A673 (cell line): ENCODE data around the gene ADARB2. TPM values are rescaled to one million over a fixed set of nuclear protein-coding genes. Genes with fewer than 3 reads are reported as not detected.

Experiments
- BruUV-seq: library from RNA; stranded (reverse); fragments of 400-500 nt; replicated peaks from 2 replicates; lab custom pipeline; 2021; lab: Mats Ljungman, UMichigan
- CTCF ChIA-PET: fragments of 300-600 bp; sonication (Branson Sonifier 250); formaldehyde crosslinking; loops from one replicate; lab custom pipeline; 2022; ENCODE audit warnings: antibody characterized with exemption; lab: Charles Lee
- POLR2A ChIA-PET: fragments of 300-600 bp; sonication (Branson Sonifier 250); formaldehyde crosslinking; loops from one replicate; lab custom pipeline; 2022; ENCODE audit warnings: antibody characterized with exemption; ENCODE audit not compliant: low non-redundant PET; lab: Charles Lee
- DNase-seq: peaks from one replicate; pipeline ENCODE4 v3.0.0-alpha.2; 2015; ENCODE audit warnings: low spot score
- H3K27ac ChIP-seq: fragments of 200-600 bp; sonication (generic); 2 replicates; pipeline ENCODE4 v1.5.1; 2016; ENCODE audit warnings: mixed run types, low read depth, mild to moderate bottlenecking, mixed read lengths, antibody characterized with exemption, low read length; ENCODE audit not compliant: poor library complexity, severe bottlenecking
- H3K27me3 ChIP-seq: fragments of 200-600 bp; sonication (generic); replicated peaks from 2 replicates; pipeline ENCODE4 v1.6.1; 2017; ENCODE audit warnings: mixed run types, low read depth, mild to moderate bottlenecking, mixed read lengths, antibody characterized with exemption, low read length; ENCODE audit not compliant: insufficient read depth, poor library complexity
- H3K36me3 ChIP-seq: fragments of 200-600 bp; sonication (generic); 2 replicates; pipeline ENCODE4 v1.6.1; 2016; ENCODE audit warnings: mixed run types, mild to moderate bottlenecking, mixed read lengths, antibody characterized with exemption, low read length; ENCODE audit not compliant: insufficient read depth, poor library complexity, severe bottlenecking
- H3K4me1 ChIP-seq: fragments of 200-600 bp; sonication (generic); 2 replicates; pipeline ENCODE4 v1.6.1; 2017; ENCODE audit warnings: mixed run types, mild to moderate bottlenecking, mixed read lengths, antibody characterized with exemption, low read length; ENCODE audit not compliant: insufficient read depth, poor library complexity, severe bottlenecking
- H3K4me3 ChIP-seq: fragments of 200-600 bp; sonication (generic); 2 replicates; pipeline ENCODE4 v1.5.1; 2016; ENCODE audit warnings: low read depth, mixed run types, mild to moderate bottlenecking, mixed read lengths, low read length; ENCODE audit not compliant: poor library complexity, severe bottlenecking
- H3K9me3 ChIP-seq: fragments of 200-600 bp; sonication (generic); 2 replicates; pipeline ENCODE4 v1.6.1; 2016; ENCODE audit warnings: mixed run types, low read depth, mild to moderate bottlenecking, mixed read lengths, antibody characterized with exemption, low read length; ENCODE audit not compliant: poor library complexity, severe bottlenecking
- EZH2 ChIP-seq: fragments of 200-600 bp; sonication (generic); IDR thresholded peaks from 2 replicates; pipeline ENCODE4 v1.6.1; 2017; ENCODE audit warnings: borderline replicate concordance, low read depth, mild to moderate bottlenecking, mixed read lengths, antibody characterized with exemption, low read length; ENCODE audit not compliant: poor library complexity, severe bottlenecking
- intact Hi-C: fragments of 100-400 bp; cut with micrococcal nuclease; formaldehyde crosslinking; loops from one replicate; pipeline ENCODE4 v1.10.0; 2022; ENCODE audit not compliant: unreplicated experiment
- total RNA-seq: library from RNA; stranded (reverse); gene quantifications from 2 replicates; pipeline ENCODE4 v1.2.3, GENCODE V29; 2021
- TF ChIP-seq, protein P1 (sequence below): fragments of 300-800, 200-600 bp; sonication (generic); conservative IDR thresholded peaks from 2 replicates; pipeline ENCODE4 v1.5.1; 2017; ENCODE audit warnings: low read depth, mild to moderate bottlenecking, antibody characterized with exemption, low read length, moderate library complexity, mixed read lengths

Gene ADARB2
- total RNA-seq, 1 experiment from 2014 or later = not detected

DNA sequence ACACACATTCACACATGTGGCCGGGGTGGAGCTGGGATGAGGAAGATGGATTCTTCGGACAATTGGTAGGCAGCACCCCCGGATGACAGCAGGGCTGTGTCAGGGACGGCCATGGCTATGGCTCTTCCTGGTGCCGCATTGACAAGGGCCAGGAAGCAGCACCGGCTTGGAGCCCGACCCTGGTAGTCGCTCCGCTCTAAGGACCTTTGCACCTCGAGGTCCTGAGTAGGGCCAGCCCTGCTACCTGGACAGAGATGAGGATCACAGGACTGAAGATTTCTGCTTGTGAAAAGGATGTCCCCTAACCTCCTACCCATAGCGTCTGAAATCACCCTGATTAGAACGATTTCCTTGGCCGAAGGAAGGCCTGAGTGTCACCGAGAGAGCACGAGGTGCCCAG lies 134.1 kb downstream of the ADARB2 start:
- intact Hi-C loops = no loop called here
- POLR2A ChIA-PET = no interaction called here
- H3K36me3 ChIP-seq = no peaks in the 10 kb centered on the region
- no peaks in the 10 kb centered on the region for H3K9me3 ChIP-seq
- TF ChIP-seq, protein P1, sequence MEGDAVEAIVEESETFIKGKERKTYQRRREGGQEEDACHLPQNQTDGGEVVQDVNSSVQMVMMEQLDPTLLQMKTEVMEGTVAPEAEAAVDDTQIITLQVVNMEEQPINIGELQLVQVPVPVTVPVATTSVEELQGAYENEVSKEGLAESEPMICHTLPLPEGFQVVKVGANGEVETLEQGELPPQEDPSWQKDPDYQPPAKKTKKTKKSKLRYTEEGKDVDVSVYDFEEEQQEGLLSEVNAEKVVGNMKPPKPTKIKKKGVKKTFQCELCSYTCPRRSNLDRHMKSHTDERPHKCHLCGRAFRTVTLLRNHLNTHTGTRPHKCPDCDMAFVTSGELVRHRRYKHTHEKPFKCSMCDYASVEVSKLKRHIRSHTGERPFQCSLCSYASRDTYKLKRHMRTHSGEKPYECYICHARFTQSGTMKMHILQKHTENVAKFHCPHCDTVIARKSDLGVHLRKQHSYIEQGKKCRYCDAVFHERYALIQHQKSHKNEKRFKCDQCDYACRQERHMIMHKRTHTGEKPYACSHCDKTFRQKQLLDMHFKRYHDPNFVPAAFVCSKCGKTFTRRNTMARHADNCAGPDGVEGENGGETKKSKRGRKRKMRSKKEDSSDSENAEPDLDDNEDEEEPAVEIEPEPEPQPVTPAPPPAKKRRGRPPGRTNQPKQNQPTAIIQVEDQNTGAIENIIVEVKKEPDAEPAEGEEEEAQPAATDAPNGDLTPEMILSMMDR = no peak
- TF ChIP-seq EZH2 = no peak
- H3K4me3 ChIP-seq = no peak overlapping the region
- H3K27ac ChIP-seq = no peak overlapping the region
- no peak for DNase-seq
- CTCF ChIA-PET = no interaction called here
- no TSS peak for BruUV-seq
- H3K4me1 ChIP-seq = no peaks in the 10 kb centered on the region
- H3K27me3 ChIP-seq = peaks cover 79% of the 10 kb centered on the region

DNA sequence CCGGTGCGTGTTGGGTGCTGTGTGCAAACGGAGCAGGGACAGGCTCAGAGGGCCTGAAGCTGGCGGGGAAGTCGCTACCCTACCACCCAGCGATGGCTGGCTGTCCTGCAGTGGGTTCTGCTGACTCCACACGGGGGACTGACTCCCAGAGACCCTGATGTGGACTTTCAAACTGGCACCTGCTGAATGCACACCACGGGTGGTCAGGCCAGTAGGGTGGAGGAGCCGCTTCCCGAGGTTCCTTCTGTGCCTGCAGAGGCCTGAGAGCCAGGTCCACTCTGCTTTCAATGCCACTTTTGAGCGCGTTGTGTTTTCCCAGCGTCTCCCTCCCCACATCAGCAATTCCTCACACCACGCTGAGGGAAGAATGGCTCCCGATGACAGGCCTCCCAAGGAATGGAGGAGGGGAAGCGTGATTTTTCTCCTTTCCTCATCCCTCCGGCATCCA lies 135.3 kb downstream of the ADARB2 start:
- Histone ChIP-seq H3K4me1 (no peaks in the 10 kb centered on the region), H3K27ac (no peak overlapping the region), H3K9me3 (no peaks in the 10 kb centered on the region), H3K36me3 (no peaks in the 10 kb centered on the region), H3K4me3 (no peak overlapping the region), H3K27me3 (peaks cover 69% of the 10 kb centered on the region)
- intact Hi-C loops = no loop called here
- ChIA-PET CTCF (no interaction called here), POLR2A (no interaction called here)
- no TSS peak for BruUV-seq
- no peak for TF ChIP-seq EZH2
- TF ChIP-seq, protein P1 = no peak
- DNase-seq = no peak

GRCh38 chr10:1601406-1601805 lies 135.9 kb downstream of the ADARB2 start:
- BruUV-seq = no TSS peak
- H3K9me3 ChIP-seq = no peaks in the 10 kb centered on the region
- no peak for DNase-seq
- ChIA-PET POLR2A (no interaction called here), CTCF (no interaction called here)
- intact Hi-C loops = no loop called here
- H3K36me3 ChIP-seq = no peaks in the 10 kb centered on the region
- H3K27me3 ChIP-seq = peaks cover 69% of the 10 kb centered on the region
- H3K4me3 ChIP-seq = no peak overlapping the region
- no peak overlapping the region for H3K27ac ChIP-seq
- TF ChIP-seq EZH2 = no peak
- TF ChIP-seq, protein P1 = no peak
- H3K4me1 ChIP-seq = no peaks in the 10 kb centered on the region
